Activated CD8-positive, alpha-beta memory T cell treated with anti-CD3 and anti-CD28 coated beads, Interleukin-2, amount 50 U/mL, for 1 hour (primary cell): ENCODE measurements around the gene SHQ1.
A peak's percentile ranks its signal among the peaks of the same experiment; 100 is the strongest.
"Not testable (repeated sequence)": the region's sequence is repeated elsewhere in the genome, so short reads cannot be mapped to it uniquely, and the experiment has no call there.

ENCODE experiments used
- DNase-seq: peaks from one replicate; pipeline ENCODE4 v3.0.0-alpha.2; 2020; ENCODE audit errors: extremely low read depth

SHQ1 gene

DNA sequence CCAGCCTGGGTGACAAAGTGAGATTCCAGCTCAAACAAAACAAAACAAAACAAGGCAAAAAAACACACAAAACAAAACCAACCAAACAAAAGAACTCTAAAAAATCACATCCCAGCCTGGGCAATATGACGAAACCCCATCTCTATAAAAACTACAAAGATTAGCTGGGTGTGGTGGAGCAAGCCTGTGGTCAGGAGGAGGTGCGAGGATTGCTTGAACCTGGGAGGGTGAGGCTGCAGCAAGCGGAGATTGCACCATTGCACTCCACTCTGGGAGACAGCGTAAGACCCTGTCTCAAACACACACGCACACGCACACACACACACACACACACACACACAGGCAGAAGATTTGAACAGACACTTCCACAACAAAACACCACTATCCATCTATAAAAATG is 99.6 kb downstream of the SHQ1 start:
- DNase-seq, result no peak

GRCh38 chr3:72746430-72747411 is 101.5 kb downstream of the SHQ1 start:
- DNase-seq, result no peak

DNA sequence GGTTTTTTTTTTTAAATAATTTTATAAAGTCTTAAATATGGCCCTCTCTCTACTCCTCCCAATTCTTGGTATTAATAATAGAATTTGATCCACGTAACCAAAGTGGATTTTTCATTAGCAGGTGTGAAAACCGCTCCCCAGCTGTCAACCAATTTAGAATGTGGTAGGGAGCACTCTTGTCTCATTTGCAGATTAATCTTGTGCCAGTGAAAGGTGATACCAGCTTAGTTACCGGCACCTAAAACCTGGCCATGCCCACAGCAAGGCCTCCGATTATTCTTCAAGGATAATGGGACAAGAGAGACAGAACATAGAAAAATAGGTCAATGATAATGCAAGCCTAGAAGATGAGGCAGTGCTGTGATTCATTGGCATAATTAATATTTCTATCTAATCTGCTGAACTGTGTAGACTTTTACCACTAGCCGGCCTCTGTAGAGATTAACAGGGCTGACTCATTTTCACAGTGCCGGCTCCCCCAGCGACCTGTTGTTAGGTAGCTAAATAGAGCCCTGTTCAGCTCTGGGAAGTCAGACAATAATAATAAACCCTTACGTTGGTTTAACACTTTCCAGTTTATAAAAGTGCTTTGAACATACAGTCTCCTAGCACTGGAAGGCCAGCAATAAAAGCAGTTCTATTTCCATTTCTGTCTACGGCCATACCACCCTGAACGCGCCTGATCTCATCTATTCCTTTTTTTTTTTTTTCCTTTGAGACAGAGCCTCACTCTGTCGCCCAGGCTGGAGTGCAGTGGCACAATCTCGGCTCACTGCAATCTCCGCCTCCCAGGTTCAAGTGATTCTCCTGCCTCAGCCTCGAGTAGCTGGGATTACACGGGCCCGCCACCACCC is 102.9 kb downstream of the SHQ1 start:
- no peak for DNase-seq

- DNase-seq, result no peak
Observed at GRCh38 chr3:72744330-72744729, 103.9 kb downstream of the SHQ1 start.

DNA sequence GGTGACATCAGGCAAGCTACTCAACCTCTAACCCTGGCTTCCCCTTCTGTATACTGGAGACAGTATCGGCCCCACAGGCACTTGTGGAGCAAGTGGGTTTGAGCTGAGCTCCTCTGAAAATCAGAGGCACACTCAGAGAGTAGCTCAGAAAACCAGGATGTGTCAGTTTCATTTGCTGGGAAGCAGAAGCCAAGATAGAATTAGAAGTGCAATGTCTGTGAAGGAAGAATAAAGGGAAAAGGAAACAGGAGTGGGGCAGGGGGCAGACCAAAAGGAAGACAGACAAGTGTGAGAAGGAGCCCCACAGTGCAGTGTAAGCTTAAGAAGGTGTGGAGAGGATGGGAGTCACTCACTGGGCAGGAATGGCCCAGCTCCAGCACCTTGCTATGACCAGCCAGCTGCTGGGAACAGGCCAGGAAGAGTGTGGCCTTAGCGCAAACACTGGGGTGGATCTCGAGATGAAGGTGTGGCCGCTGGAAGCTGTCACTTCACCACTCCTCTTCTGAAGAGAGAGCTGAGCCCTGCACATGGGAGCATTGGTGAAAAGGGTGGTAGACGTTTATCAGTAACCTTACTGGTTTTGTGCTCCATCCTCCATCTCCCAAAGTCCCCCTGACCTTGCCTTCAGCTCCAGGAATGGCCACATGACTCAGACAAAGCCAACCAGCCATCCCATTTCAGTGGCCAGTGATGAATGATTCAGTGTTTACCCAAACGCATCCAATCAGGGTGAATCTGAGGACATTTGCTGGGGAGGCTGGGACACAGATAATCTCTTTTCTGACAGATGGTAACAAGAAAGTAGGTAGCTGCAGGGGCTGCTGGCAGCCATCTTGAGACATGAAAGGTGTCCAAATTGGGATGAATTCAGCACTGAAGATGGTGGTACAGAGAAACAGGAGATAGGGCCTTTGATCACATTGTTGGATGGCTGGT is 108.4 kb downstream of the SHQ1 start:
- DNase-seq, result no peak

- DNase-seq, result peak; percentile 40
Observed at GRCh38 chr3:72738752-72739530, 109.3 kb downstream of the SHQ1 start.

DNA sequence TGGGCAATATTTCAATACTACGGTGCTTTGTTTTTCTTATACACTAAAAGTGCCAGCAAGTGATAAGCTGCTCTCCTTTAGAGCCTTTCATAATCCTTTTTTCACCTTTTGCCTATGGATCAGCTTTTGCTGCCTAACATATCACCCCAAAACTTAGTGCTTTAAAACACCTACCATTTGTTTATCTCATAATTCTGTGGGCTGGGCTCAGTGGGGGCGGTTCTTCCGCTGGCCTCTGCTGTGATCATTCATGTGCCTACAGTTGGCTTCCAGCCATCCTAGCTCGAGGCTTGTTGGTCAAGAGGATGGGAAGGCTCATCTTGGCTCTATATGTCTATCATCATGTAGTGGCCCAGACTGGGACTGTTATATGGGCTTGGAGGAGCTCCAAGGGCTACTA is 113.2 kb downstream of the SHQ1 start:
- not testable (repeated sequence) for DNase-seq

DNA sequence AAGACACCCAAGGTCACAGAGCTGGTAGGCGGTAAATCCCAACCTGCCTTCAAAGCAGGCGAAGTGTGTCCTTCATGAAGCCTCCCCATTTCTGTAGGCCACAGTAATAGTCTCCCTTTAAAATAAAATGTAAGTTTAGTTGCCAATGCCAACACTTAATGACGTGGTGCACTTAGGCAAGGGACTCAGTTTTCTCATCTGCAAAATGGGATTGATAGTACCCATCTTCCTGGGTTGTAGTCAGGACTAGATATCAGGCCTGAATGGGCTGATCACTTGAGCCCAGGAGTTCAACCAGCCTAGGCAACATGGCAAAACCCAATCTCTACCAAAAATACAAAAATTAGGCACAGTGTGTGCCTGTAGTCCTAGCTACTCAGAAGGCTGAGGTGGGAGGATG is 114.6 kb downstream of the SHQ1 start:
- DNase-seq, result no peak

DNA sequence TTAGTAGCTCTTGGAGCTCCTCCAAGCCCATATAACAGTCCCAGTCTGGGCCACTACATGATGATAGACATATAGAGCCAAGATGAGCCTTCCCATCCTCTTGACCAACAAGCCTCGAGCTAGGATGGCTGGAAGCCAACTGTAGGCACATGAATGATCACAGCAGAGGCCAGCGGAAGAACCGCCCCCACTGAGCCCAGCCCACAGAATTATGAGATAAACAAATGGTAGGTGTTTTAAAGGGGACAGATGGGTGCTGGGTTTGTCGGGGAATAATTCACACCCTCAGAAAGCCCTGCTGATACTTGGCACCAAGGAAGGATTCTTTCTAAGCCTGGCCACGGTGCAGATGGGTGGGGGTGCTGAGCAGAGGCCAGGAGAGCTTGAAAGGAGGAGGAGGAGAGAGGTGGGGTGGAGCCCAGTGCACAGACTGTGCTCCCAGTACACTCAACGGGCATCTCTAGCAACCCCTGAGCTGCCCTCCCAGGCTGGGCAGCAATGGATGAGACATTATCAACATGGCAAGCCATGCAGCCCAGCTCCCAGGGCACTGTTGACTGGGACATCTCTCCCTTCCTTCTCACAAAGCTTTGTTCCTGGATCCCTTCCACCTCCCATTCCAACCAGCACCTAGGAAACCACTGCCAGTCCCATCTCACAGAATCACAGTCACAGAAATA is 115.4 kb downstream of the SHQ1 start:
- not testable (repeated sequence) for DNase-seq

- no peak for DNase-seq
Observed at GRCh38 chr3:72728958-72729467, 119.2 kb downstream of the SHQ1 start.

GRCh38 chr3:72728329-72728889 is 119.8 kb downstream of the SHQ1 start:
- DNase-seq, result no peak

GRCh38 chr3:72727726-72728125 is 120.5 kb downstream of the SHQ1 start:
- no peak for DNase-seq

GRCh38 chr3:72727172-72727571 is 121.1 kb downstream of the SHQ1 start:
- DNase-seq, result no peak

- DNase-seq, result no peak
Observed at GRCh38 chr3:72725229-72725628, 123.0 kb downstream of the SHQ1 start.

- no peak for DNase-seq
Observed at GRCh38 chr3:72724070-72724469, 124.2 kb downstream of the SHQ1 start.

GRCh38 chr3:72722930-72723726 is 125.1 kb downstream of the SHQ1 start:
- no peak for DNase-seq

- DNase-seq, result no peak
Observed at GRCh38 chr3:72721683-72722381, 126.4 kb downstream of the SHQ1 start.

GRCh38 chr3:72720566-72720965 is 127.7 kb downstream of the SHQ1 start:
- DNase-seq, result no peak
